WTC11 (cell line): Measurements from ENCODE around the gene ANXA6. TPM values are rescaled to one million over a fixed set of nuclear protein-coding genes. Genes with fewer than 3 reads are reported as not detected.

Source experiments
- ATAC-seq: fragments of 200-7000 bp; cut with Tn5 transposase; 2 replicates; pipeline ENCODE4 v1.10.0; 2021; ENCODE audit warnings: mild to moderate bottlenecking, moderate library complexity
- CTCF ChIA-PET: fragments of 300-600 bp; sonication (Branson Sonifier 250); formaldehyde crosslinking; loops from one replicate; lab custom pipeline; 2021; ENCODE audit warnings: antibody characterized with exemption; lab: Charles Lee
- POLR2A ChIA-PET: fragments of 350-600 bp; sonication (Branson Sonifier 250); formaldehyde crosslinking; loops from one replicate; lab custom pipeline; 2021; ENCODE audit warnings: antibody characterized with exemption; lab: Charles Lee
- DNase-seq: peaks from one replicate; pipeline ENCODE4 v3.0.0; 2021; ENCODE audit warnings: low spot score
- H3K27ac Mint-ChIP-seq: 2 replicates; pipeline ENCODE4 v1.8.0; 2021; ENCODE audit warnings: mixed read lengths
- H3K27me3 Mint-ChIP-seq: 2 replicates; pipeline ENCODE4 v1.8.0; 2021; ENCODE audit warnings: low read depth, mild to moderate bottlenecking, moderate library complexity, mixed read lengths
- H3K36me3 Mint-ChIP-seq: 2 replicates; pipeline ENCODE4 v1.8.0; 2021; ENCODE audit warnings: mixed read lengths
- H3K4me1 Mint-ChIP-seq: 2 replicates; pipeline ENCODE4 v1.8.0; 2022; ENCODE audit warnings: mixed read lengths
- H3K4me3 Mint-ChIP-seq: 2 replicates; pipeline ENCODE4 v1.8.0; 2021; ENCODE audit warnings: mild to moderate bottlenecking, moderate library complexity, mixed read lengths
- H3K9me3 Mint-ChIP-seq: 2 replicates; pipeline ENCODE4 v1.8.0; 2021; ENCODE audit warnings: mixed read lengths
- GTF2I ChIP-seq: fragments of 250-450 bp; sonication (Bioruptor Pico); conservative IDR thresholded peaks from 2 replicates; pipeline ENCODE4 v1.4.0; 2021; ENCODE audit warnings: mild to moderate bottlenecking
- IRF2 ChIP-seq: sonication (generic); formaldehyde crosslinking; IDR thresholded peaks from 2 replicates; pipeline ENCODE4 v1.8.0; 2022; ENCODE audit warnings: low read depth, missing genetic modification reagents, borderline replicate concordance
- NFATC4 ChIP-seq: fragments of 250-450 bp; sonication (Bioruptor Pico); IDR thresholded peaks from 2 replicates; pipeline ENCODE4 v1.9.0; 2021; ENCODE audit warnings: mild to moderate bottlenecking
- NR2C2 ChIP-seq: sonication (generic); formaldehyde crosslinking; IDR thresholded peaks from 2 replicates; pipeline ENCODE4 v1.8.0; 2022; ENCODE audit warnings: mild to moderate bottlenecking, missing genetic modification reagents
- TCF7 ChIP-seq: sonication (generic); formaldehyde crosslinking; IDR thresholded peaks from 2 replicates; pipeline ENCODE4 v1.8.0; 2022; ENCODE audit warnings: mild to moderate bottlenecking, low read depth, missing genetic modification reagents, moderate library complexity
- TEAD1 ChIP-seq: sonication (generic); formaldehyde crosslinking; IDR thresholded peaks from 2 replicates; pipeline ENCODE4 v1.8.0; 2022; ENCODE audit warnings: mild to moderate bottlenecking, missing genetic modification reagents
- ZNF219 ChIP-seq: sonication (generic); formaldehyde crosslinking; IDR thresholded peaks from 2 replicates; pipeline ENCODE4 v1.8.0; 2023; ENCODE audit warnings: missing genetic modification reagents, mild to moderate bottlenecking, borderline replicate concordance
- ZNF232 ChIP-seq: sonication (generic); formaldehyde crosslinking; IDR thresholded peaks from 2 replicates; pipeline ENCODE4 v1.8.0; 2022; ENCODE audit warnings: mild to moderate bottlenecking, missing genetic modification reagents
- total RNA-seq: library from RNA; stranded (reverse); gene quantifications from 3 replicates; pipeline ENCODE4 v1.2.3, GENCODE V29; 2021
- TF ChIP-seq, protein P1 (sequence below): fragments of 250-450 bp; sonication (Bioruptor Pico); IDR thresholded peaks from 2 replicates; pipeline ENCODE4 v1.9.0; 2021; ENCODE audit warnings: mild to moderate bottlenecking
- TF ChIP-seq, protein P2 (sequence below): sonication (generic); formaldehyde crosslinking; IDR thresholded peaks from 2 replicates; pipeline ENCODE4 v1.8.0; 2022; ENCODE audit warnings: mild to moderate bottlenecking, missing genetic modification reagents
- TF ChIP-seq, protein P3 (sequence below): sonication (generic); formaldehyde crosslinking; IDR thresholded peaks from 2 replicates; pipeline ENCODE4 v1.8.0; 2023; ENCODE audit warnings: mild to moderate bottlenecking, missing genetic modification reagents
- TF ChIP-seq, protein P4 (sequence below): sonication (generic); formaldehyde crosslinking; IDR thresholded peaks from 2 replicates; pipeline ENCODE4 v1.8.0; 2022; ENCODE audit warnings: mild to moderate bottlenecking, missing genetic modification reagents
- TF ChIP-seq, protein P5 (sequence below): sonication (generic); formaldehyde crosslinking; IDR thresholded peaks from 2 replicates; pipeline ENCODE4 v1.8.1; 2023; ENCODE audit warnings: mild to moderate bottlenecking, missing genetic modification reagents
- TF ChIP-seq, protein P6 (sequence below): sonication (generic); formaldehyde crosslinking; IDR thresholded peaks from 2 replicates; pipeline ENCODE4 v1.8.1; 2023; ENCODE audit warnings: mild to moderate bottlenecking, missing genetic modification reagents, moderate library complexity

ANXA6 gene
- total RNA-seq, 1 experiment from 2014 or later, result 92.8 TPM

DNA sequence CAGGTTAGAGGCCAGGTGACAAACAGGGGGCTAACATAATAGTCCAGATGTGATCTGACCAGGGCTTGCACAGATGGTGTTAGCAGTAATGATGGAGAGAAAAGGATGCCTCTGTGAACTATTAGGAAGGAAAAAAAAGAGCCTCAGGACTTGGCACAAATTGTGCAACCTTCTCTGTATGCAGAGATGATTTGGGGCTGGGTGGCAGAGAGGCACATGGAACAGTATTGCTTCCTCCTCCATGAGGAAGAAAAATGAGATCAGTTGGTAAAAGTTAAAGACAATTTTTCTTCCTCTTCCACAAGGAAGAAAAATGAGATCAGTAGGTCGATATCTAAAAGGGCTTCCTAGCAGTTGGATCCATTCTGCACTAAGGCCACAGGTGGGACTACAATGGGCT, 13.9 kb upstream of the ANXA6 start:
- TF ChIP-seq, protein P1, sequence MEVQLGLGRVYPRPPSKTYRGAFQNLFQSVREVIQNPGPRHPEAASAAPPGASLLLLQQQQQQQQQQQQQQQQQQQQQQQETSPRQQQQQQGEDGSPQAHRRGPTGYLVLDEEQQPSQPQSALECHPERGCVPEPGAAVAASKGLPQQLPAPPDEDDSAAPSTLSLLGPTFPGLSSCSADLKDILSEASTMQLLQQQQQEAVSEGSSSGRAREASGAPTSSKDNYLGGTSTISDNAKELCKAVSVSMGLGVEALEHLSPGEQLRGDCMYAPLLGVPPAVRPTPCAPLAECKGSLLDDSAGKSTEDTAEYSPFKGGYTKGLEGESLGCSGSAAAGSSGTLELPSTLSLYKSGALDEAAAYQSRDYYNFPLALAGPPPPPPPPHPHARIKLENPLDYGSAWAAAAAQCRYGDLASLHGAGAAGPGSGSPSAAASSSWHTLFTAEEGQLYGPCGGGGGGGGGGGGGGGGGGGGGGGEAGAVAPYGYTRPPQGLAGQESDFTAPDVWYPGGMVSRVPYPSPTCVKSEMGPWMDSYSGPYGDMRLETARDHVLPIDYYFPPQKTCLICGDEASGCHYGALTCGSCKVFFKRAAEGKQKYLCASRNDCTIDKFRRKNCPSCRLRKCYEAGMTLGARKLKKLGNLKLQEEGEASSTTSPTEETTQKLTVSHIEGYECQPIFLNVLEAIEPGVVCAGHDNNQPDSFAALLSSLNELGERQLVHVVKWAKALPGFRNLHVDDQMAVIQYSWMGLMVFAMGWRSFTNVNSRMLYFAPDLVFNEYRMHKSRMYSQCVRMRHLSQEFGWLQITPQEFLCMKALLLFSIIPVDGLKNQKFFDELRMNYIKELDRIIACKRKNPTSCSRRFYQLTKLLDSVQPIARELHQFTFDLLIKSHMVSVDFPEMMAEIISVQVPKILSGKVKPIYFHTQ (CRISPR knock-in tag), result no peak
- no peak for TF ChIP-seq ZNF219
- TF ChIP-seq, protein P2, sequence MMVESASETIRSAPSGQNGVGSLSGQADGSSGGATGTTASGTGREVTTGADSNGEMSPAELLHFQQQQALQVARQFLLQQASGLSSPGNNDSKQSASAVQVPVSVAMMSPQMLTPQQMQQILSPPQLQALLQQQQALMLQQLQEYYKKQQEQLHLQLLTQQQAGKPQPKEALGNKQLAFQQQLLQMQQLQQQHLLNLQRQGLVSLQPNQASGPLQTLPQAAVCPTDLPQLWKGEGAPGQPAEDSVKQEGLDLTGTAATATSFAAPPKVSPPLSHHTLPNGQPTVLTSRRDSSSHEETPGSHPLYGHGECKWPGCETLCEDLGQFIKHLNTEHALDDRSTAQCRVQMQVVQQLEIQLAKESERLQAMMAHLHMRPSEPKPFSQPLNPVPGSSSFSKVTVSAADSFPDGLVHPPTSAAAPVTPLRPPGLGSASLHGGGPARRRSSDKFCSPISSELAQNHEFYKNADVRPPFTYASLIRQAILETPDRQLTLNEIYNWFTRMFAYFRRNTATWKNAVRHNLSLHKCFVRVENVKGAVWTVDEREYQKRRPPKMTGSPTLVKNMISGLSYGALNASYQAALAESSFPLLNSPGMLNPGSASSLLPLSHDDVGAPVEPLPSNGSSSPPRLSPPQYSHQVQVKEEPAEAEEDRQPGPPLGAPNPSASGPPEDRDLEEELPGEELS (CRISPR knock-in tag), result no peak
- TF ChIP-seq, protein P3, sequence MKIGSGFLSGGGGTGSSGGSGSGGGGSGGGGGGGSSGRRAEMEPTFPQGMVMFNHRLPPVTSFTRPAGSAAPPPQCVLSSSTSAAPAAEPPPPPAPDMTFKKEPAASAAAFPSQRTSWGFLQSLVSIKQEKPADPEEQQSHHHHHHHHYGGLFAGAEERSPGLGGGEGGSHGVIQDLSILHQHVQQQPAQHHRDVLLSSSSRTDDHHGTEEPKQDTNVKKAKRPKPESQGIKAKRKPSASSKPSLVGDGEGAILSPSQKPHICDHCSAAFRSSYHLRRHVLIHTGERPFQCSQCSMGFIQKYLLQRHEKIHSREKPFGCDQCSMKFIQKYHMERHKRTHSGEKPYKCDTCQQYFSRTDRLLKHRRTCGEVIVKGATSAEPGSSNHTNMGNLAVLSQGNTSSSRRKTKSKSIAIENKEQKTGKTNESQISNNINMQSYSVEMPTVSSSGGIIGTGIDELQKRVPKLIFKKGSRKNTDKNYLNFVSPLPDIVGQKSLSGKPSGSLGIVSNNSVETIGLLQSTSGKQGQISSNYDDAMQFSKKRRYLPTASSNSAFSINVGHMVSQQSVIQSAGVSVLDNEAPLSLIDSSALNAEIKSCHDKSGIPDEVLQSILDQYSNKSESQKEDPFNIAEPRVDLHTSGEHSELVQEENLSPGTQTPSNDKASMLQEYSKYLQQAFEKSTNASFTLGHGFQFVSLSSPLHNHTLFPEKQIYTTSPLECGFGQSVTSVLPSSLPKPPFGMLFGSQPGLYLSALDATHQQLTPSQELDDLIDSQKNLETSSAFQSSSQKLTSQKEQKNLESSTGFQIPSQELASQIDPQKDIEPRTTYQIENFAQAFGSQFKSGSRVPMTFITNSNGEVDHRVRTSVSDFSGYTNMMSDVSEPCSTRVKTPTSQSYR (CRISPR knock-in tag), result no peak
- TF ChIP-seq, protein P4, sequence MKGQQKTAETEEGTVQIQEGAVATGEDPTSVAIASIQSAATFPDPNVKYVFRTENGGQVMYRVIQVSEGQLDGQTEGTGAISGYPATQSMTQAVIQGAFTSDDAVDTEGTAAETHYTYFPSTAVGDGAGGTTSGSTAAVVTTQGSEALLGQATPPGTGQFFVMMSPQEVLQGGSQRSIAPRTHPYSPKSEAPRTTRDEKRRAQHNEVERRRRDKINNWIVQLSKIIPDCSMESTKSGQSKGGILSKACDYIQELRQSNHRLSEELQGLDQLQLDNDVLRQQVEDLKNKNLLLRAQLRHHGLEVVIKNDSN (CRISPR knock-in tag), result no peak
- TF ChIP-seq TCF7, result no peak
- TF ChIP-seq TEAD1 (CRISPR knock-in tag), result no peak
- TF ChIP-seq, protein P5, sequence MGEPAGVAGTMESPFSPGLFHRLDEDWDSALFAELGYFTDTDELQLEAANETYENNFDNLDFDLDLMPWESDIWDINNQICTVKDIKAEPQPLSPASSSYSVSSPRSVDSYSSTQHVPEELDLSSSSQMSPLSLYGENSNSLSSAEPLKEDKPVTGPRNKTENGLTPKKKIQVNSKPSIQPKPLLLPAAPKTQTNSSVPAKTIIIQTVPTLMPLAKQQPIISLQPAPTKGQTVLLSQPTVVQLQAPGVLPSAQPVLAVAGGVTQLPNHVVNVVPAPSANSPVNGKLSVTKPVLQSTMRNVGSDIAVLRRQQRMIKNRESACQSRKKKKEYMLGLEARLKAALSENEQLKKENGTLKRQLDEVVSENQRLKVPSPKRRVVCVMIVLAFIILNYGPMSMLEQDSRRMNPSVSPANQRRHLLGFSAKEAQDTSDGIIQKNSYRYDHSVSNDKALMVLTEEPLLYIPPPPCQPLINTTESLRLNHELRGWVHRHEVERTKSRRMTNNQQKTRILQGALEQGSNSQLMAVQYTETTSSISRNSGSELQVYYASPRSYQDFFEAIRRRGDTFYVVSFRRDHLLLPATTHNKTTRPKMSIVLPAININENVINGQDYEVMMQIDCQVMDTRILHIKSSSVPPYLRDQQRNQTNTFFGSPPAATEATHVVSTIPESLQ (CRISPR knock-in tag), result no peak
- TF ChIP-seq, protein P6, sequence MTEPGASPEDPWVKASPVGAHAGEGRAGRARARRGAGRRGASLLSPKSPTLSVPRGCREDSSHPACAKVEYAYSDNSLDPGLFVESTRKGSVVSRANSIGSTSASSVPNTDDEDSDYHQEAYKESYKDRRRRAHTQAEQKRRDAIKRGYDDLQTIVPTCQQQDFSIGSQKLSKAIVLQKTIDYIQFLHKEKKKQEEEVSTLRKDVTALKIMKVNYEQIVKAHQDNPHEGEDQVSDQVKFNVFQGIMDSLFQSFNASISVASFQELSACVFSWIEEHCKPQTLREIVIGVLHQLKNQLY (CRISPR knock-in tag), result no peak
- TF ChIP-seq NFATC4, result no peak
- no peak for TF ChIP-seq GTF2I (CRISPR knock-in tag)
- TF ChIP-seq NR2C2 (CRISPR knock-in tag), result no peak
- no peak for TF ChIP-seq ZNF232 (CRISPR knock-in tag)
- no peak for TF ChIP-seq IRF2 (CRISPR knock-in tag)
- peaks cover 10% of the 10 kb centered on the region for H3K4me1 Mint-ChIP-seq
- ATAC-seq (no peak), DNase-seq (no peak)
- no peaks in the 10 kb centered on the region for H3K9me3 Mint-ChIP-seq
- H3K27me3 Mint-ChIP-seq, result 0 out of 2 replicates have a peak, but pooled peaks cover 3% of the 10 kb centered on the region
- H3K4me3 Mint-ChIP-seq, result no peak overlapping the region
- H3K27ac Mint-ChIP-seq, result no peak overlapping the region
- ChIA-PET POLR2A (no interaction called here), CTCF (interaction anchor here (0.7 to 2.7 kb wide), 2 partner anchors 45 to 169 kb away, joined by 3 to 8 read pairs; no protein-coding TSS in a partner anchor)
- no peaks in the 10 kb centered on the region for H3K36me3 Mint-ChIP-seq
